Activated CD8-positive, alpha-beta T cell treated with anti-CD3 and anti-CD28 coated beads for 36 hours (primary cell): ENCODE data around the gene ACVRL1. TPM values are rescaled to one million over a fixed set of nuclear protein-coding genes. Genes with fewer than 3 reads are reported as not detected.

ENCODE experiments used
- ATAC-seq: fragments of 200-7000 bp; cut with Tn5 transposase; one replicate; pipeline ENCODE4 v1.10.0; 2021; ENCODE audit warnings: mild to moderate bottlenecking, moderate library complexity
- CTCF ChIA-PET: fragments of 350-600 bp; sonication (Branson Sonifier 250); formaldehyde crosslinking; loops from one replicate; lab custom pipeline; 2021; ENCODE audit warnings: antibody characterized with exemption; lab: Charles Lee
- POLR2A ChIA-PET: fragments of 350-600 bp; sonication (Branson Sonifier 250); formaldehyde crosslinking; loops from one replicate; lab custom pipeline; 2021; ENCODE audit warnings: antibody characterized with exemption; lab: Charles Lee
- DNase-seq: peaks from one replicate; pipeline ENCODE4 v3.0.0-alpha.2; 2020
- H3K27ac Mint-ChIP-seq: one replicate; pipeline ENCODE4 v1.8.0; 2021; ENCODE audit warnings: mild to moderate bottlenecking, mixed read lengths
- H3K27me3 Mint-ChIP-seq: one replicate; pipeline ENCODE4 v1.8.0; 2021; ENCODE audit warnings: mixed read lengths
- H3K36me3 Mint-ChIP-seq: one replicate; pipeline ENCODE4 v1.8.0; 2021; ENCODE audit warnings: low read depth, mixed read lengths
- H3K4me1 Mint-ChIP-seq: one replicate; pipeline ENCODE4 v1.8.0; 2021; ENCODE audit warnings: low read depth, mixed read lengths
- H3K4me3 Mint-ChIP-seq: one replicate; pipeline ENCODE4 v1.8.0; 2021; ENCODE audit warnings: mild to moderate bottlenecking, moderate library complexity, mixed read lengths
- H3K9me3 Mint-ChIP-seq: one replicate; pipeline ENCODE4 v1.8.0; 2021; ENCODE audit warnings: mixed read lengths
- intact Hi-C: fragments of 100-400 bp; cut with micrococcal nuclease; formaldehyde crosslinking; loops from one replicate; pipeline ENCODE4 v1.10.0; 2022
- total RNA-seq, 2 experiments: library from RNA; stranded (reverse); gene quantifications; one replicate each; pipeline ENCODE4 v1.2.3, GENCODE V29; 2021
- TF ChIP-seq, protein P1 (sequence below): fragments of 200-600 bp; IDR thresholded peaks from one replicate; pipeline ENCODE4 v1.8.0; 2022; ENCODE audit warnings: antibody characterized with exemption, mild to moderate bottlenecking

Gene ACVRL1
- total RNA-seq, 2 experiments from 2014 or later, result not detected

DNA sequence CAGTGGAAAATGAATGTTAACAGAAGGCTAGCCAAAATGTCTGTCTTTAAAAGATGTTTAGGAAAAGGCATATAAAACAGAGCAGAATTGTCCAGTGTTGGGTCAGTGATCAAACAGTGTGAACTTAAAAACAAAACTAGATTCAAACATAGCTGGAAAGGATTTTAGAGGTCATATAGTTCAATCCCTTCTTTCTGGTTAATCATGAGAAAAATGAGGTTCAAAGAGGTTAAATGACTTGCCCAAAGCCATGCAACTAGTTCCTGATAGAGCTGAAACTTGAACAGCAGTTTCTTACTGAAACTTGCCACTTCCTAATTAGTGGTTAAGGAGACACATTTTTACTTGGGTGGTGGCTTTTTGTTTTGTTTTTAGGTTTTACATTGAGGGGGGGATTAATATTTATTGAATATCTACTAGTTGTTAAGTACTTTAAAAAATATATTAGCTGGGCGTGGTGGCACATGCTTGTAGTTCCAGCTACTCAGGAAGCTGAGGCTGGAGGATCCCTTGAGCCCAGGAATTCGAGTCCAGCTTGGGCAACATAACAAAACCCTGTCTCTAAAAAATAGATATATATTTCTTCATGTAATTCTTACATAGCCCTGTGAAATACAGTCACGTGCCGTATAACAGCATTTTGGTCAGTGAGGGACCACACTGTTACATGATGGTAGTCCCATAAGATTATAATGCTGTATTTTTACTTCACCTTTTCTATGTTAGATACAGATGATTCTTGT lies 64.5 kb downstream of the ACVRL1 start:
- no peaks in the 10 kb centered on the region for H3K27me3 Mint-ChIP-seq
- CTCF ChIA-PET, result interaction anchor here (0.8 to 3.1 kb wide), 14 partner anchors 9 to 249 kb away, joined by 3 to 23 read pairs (median 6); partner anchors contain the start of genes ACVR1B and ATG101

DNA sequence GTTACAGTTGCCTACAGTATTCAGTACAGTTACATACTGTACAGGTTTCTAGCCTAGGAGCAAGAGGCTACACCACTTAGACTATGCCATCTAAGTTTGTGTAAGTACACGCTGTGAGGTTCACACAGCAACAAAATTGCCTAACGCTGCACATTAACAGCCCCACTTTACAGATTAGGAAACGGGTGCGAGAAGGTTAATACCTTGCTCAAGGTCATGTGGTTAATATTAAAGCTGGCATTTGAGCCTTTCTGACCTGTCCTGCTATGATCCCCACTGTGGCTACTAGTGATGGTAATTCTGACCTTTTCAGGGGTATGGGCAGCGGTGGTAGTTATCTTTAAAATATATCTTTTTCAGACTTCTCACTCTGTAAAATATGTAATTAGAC lies 65.1 kb downstream of the ACVRL1 start:
- H3K27ac Mint-ChIP-seq, result no peak overlapping the region
- TF ChIP-seq, protein P1, sequence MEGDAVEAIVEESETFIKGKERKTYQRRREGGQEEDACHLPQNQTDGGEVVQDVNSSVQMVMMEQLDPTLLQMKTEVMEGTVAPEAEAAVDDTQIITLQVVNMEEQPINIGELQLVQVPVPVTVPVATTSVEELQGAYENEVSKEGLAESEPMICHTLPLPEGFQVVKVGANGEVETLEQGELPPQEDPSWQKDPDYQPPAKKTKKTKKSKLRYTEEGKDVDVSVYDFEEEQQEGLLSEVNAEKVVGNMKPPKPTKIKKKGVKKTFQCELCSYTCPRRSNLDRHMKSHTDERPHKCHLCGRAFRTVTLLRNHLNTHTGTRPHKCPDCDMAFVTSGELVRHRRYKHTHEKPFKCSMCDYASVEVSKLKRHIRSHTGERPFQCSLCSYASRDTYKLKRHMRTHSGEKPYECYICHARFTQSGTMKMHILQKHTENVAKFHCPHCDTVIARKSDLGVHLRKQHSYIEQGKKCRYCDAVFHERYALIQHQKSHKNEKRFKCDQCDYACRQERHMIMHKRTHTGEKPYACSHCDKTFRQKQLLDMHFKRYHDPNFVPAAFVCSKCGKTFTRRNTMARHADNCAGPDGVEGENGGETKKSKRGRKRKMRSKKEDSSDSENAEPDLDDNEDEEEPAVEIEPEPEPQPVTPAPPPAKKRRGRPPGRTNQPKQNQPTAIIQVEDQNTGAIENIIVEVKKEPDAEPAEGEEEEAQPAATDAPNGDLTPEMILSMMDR, result no peak
- H3K4me3 Mint-ChIP-seq, result no peak overlapping the region
- ATAC-seq (no peak), DNase-seq (no peak)
- peaks cover 69% of the 10 kb centered on the region for H3K4me1 Mint-ChIP-seq
- ChIA-PET POLR2A (interaction anchor here (0.8 to 2.2 kb wide), 5 partner anchors 24 to 149 kb away, joined by 3 to 6 read pairs (median 4); no protein-coding TSS in a partner anchor), CTCF (interaction anchor here (0.8 to 3.1 kb wide), 8 partner anchors 8 to 153 kb away, joined by 4 to 21 read pairs (median 10); partner anchors contain the start of gene ACVR1B)
- H3K36me3 Mint-ChIP-seq, result peaks cover 16% of the 10 kb centered on the region
- intact Hi-C loops, result no loop called here
- H3K9me3 Mint-ChIP-seq, result no peaks in the 10 kb centered on the region
- H3K27me3 Mint-ChIP-seq, result no peaks in the 10 kb centered on the region

More for the DNA sequence above, 64.5 kb downstream of the ACVRL1 start:
- no peak for DNase-seq
- TF ChIP-seq, protein P1, result no peak
- Mint-ChIP-seq H3K4me1 (peaks cover 68% of the 10 kb centered on the region), H3K4me3 (no peak overlapping the region), H3K36me3 (peaks cover 15% of the 10 kb centered on the region), H3K27ac (no peak overlapping the region), H3K9me3 (no peaks in the 10 kb centered on the region)
- intact Hi-C loops, result loop anchor here (1.0 kb wide), 1 partner anchor 21 kb away; the partner anchor contains the start of gene ACVR1B
- no peak for ATAC-seq
- POLR2A ChIA-PET, result interaction anchor here (0.8 to 2.2 kb wide), 6 partner anchors 13 to 148 kb away, joined by 3 to 6 read pairs (median 4); no protein-coding TSS in a partner anchor

DNA sequence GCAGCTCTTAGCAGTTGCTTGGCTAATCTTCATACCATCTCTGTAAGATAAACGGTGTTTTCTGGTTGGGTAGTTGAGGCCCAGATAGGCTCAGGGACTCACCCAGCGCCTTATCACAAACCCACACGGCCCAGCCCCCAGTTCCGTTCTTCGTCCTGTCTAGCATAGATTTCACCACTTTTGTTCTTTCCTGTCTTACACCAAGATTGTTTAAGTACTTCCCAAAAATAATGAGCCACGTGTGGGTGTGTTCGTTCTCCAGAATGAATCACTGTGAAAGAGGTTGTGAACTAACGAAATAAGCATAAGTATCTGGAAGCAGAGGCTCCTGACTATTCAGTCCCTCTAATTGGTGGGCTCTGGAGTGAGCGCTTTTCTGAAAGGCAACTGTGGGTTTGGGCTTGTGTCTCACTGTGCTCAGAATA lies 65.6 kb downstream of the ACVRL1 start:
- H3K27ac Mint-ChIP-seq, result peak overlapping the region; percentile 14
- peak; percentile 84 for DNase-seq
- peak; percentile 72 for ATAC-seq
- intact Hi-C loops, result no loop called here
- peaks cover 69% of the 10 kb centered on the region for H3K4me1 Mint-ChIP-seq
- TF ChIP-seq, protein P1, result no peak
- H3K4me3 Mint-ChIP-seq, result peak overlapping the region; percentile 0
- H3K27me3 Mint-ChIP-seq, result no peaks in the 10 kb centered on the region
- H3K9me3 Mint-ChIP-seq, result no peaks in the 10 kb centered on the region
- POLR2A ChIA-PET, result interaction anchor here (0.8 to 2.2 kb wide), 3 partner anchors 53 to 149 kb away, joined by 3 to 6 read pairs (median 4); no protein-coding TSS in a partner anchor
- CTCF ChIA-PET, result interaction anchor here (2.0 to 2.5 kb wide), 4 partner anchors 8 to 60 kb away, joined by 7 to 17 read pairs (median 12); no protein-coding TSS in a partner anchor
- H3K36me3 Mint-ChIP-seq, result peaks cover 16% of the 10 kb centered on the region

Other genes starting within 250 kb of the ACVRL1 start
- under 1 TPM; 0.40 to 0.43 TPM for gene FIGNL2, start 58.8 kb upstream of the ACVRL1 start, total RNA-seq
- gene ANKRD33, start 19.4 kb upstream of the ACVRL1 start, total RNA-seq, result not detected
- 1 to 10 TPM; 7.5 to 8.6 TPM for gene ACVR1B, start 44.2 kb downstream of the ACVRL1 start, total RNA-seq
- 10 to 100 TPM; 26.0 to 26.4 TPM for gene TAMALIN, start 99.4 kb downstream of the ACVRL1 start, total RNA-seq
- gene NR4A1, start 143.9 kb downstream of the ACVRL1 start, total RNA-seq, result 100 to 1,000 TPM; 120 to 128 TPM
- gene ATG101, start 162.5 kb downstream of the ACVRL1 start, total RNA-seq, result 10 to 100 TPM; 25.6 to 28.4 TPM
- gene SMIM41, start 172.2 kb downstream of the ACVRL1 start, total RNA-seq, result not detected